Bronchial epithelial cell (primary cell): ENCODE measurements around the gene SGPP2. TPM values are rescaled to one million over a fixed set of nuclear protein-coding genes. Genes with fewer than 3 reads are reported as not detected.
A peak's percentile ranks its signal among the peaks of the same experiment; 100 is the strongest.

Experiments used
- DNase-seq: peaks from one replicate; pipeline ENCODE4 v3.0.0-alpha.2; 2010; ENCODE audit warnings: low read depth
- FAIRE-seq: peaks from 2 replicates; lab custom pipeline; 2011; peaks lifted over from hg19 to GRCh38; lab: Jason Lieb, UNC
- H3K27me3 ChIP-seq: 2 replicates; pipeline ENCODE4 v1.5.1; 2011; ENCODE audit warnings: low read length; ENCODE audit not compliant: control insufficient read depth, insufficient read depth
- H3K36me3 ChIP-seq: 2 replicates; pipeline ENCODE4 v1.5.1; 2011; ENCODE audit warnings: low read length; ENCODE audit not compliant: control insufficient read depth, insufficient read depth
- H3K4me3 ChIP-seq: 2 replicates; pipeline ENCODE4 v1.5.1; 2011; ENCODE audit warnings: mild to moderate bottlenecking, low read depth, low read length, control low read depth
- total RNA-seq: library from RNA; depleted of rRNA; stranded (reverse); fragments of >200 nt; gene quantifications from 2 replicates; pipeline ENCODE4 v1.2.1, GENCODE V29; 2014
- TF ChIP-seq, protein P1 (sequence below): IDR thresholded peaks from 2 replicates; pipeline ENCODE4 v1.5.1; 2011; ENCODE audit warnings: mild to moderate bottlenecking, moderate library complexity, low read length, control low read depth, inconsistent platforms; ENCODE audit not compliant: insufficient read depth, severe bottlenecking

Gene SGPP2
- total RNA-seq, 1 donor from 2014 or later: 9.7 TPM

DNA sequence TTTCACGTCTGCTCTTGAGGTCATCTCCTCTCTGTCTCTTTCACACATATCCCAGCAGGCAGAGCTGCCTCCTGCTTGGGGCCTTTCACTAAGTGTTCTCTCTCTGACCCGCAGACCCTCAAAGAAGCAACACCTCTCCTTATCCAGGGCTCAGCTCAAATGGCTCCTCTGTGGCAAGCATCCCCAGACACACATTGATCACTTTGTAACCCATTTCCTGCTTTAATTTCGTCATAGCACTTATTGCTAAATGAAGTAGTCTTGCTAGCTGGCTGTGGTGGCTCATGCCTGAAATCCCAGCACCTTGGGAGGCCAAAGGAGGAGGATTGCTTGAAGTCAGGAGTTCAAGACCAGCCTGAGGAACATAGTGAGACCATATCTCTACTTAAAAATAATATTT lies 41.4 kb downstream of the SGPP2 start:
- DNase-seq (no peak), FAIRE-seq (peak; percentile 32)
- H3K4me3 ChIP-seq: no peak overlapping the region
- no peaks in the 10 kb centered on the region for H3K27me3 ChIP-seq
- TF ChIP-seq, protein P1, sequence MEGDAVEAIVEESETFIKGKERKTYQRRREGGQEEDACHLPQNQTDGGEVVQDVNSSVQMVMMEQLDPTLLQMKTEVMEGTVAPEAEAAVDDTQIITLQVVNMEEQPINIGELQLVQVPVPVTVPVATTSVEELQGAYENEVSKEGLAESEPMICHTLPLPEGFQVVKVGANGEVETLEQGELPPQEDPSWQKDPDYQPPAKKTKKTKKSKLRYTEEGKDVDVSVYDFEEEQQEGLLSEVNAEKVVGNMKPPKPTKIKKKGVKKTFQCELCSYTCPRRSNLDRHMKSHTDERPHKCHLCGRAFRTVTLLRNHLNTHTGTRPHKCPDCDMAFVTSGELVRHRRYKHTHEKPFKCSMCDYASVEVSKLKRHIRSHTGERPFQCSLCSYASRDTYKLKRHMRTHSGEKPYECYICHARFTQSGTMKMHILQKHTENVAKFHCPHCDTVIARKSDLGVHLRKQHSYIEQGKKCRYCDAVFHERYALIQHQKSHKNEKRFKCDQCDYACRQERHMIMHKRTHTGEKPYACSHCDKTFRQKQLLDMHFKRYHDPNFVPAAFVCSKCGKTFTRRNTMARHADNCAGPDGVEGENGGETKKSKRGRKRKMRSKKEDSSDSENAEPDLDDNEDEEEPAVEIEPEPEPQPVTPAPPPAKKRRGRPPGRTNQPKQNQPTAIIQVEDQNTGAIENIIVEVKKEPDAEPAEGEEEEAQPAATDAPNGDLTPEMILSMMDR: no peak
- no peaks in the 10 kb centered on the region for H3K36me3 ChIP-seq

DNA sequence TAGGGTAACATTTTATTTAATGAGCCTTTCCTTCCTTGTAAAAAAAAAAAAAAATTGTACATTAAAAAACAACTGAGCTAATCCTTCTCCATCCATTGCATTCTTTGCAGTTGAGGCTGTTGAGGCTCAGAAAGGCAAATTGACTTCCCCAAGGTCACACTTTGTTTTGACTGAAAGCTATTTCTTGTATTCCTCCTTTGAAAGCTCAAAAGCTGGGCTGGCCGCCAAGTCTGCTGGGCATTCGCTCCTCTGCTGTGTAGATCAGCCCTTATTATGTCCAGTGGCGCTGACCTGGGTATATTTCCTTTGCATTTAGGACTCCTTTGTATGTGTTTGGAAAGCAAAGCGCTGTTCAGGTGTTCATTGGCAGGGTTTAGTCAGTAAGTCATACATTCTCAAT lies 44.0 kb downstream of the SGPP2 start:
- FAIRE-seq (no peak), DNase-seq (no peak)
- H3K27me3 ChIP-seq: no peaks in the 10 kb centered on the region
- no peaks in the 10 kb centered on the region for H3K36me3 ChIP-seq
- no peak overlapping the region for H3K4me3 ChIP-seq
- TF ChIP-seq, protein P1: no peak

DNA sequence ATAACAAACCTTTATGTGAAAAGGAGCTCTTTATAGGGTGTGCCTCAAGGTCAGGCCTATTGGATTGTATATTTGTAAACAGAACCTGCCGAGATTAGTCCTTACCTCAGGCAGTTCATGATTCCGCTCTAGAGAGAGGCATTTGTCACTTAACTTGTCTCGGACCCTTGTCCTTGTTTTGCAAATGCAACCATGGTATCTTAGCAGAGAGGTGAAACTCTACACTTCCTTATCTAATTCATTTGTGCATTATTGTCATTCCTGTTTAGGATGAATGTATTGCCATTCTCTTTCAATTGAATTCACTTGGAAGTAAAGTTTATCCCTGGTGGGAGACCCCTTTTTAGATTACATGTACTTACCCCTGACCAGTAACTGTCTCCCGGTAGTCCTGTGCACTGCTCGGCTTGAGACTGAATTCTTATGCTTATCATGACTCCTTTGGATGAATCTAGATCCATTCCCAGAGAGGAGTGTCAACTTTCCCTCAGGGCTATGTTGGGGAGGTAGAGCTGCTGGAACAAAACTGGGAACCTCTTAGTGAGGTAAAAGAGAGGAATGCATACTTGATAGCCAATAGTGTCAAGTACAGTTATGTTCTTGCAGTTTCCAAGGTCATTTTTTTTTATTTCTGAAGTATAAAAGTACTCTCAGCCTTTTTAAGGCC lies 46.6 kb downstream of the SGPP2 start:
- H3K4me3 ChIP-seq: no peak overlapping the region
- no peak for DNase-seq
- no peaks in the 10 kb centered on the region for H3K27me3 ChIP-seq
- no peaks in the 10 kb centered on the region for H3K36me3 ChIP-seq
- TF ChIP-seq, protein P1: no peak
- no peak for FAIRE-seq

DNA sequence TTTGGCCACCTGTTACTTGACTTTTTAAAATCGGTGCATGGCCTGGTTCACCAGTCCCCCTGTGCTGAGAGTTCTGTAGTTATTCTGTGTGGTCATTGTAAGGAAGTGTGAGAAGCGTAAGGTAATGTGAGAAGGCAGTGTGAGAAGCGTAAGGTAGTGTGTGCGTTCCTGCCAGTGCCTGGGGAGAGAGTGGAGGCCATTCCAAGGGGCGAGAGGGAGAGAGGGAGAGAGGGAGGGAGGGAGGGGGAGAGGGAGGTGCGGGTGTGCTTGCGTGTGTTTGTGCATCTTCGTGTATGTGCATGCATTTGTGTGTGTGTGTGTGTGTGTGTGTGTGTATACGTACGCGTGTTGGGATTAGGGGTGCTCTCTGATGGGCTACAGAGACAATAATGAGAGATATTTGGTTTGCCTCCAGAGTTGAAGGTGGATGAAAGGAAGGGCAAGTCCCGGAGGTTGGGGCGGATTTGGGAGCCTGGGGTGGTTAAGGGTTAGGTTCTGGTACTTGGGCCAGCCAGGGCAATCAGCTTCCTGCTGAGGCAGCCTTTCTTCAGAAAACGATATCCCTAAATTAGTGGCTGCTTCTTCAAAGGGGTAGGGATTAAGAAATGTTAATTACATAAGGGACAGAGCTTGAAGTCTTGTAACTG lies 53.7 kb downstream of the SGPP2 start:
- H3K36me3 ChIP-seq: no peaks in the 10 kb centered on the region
- DNase-seq (no peak), FAIRE-seq (no peak)
- peaks cover 1% of the 10 kb centered on the region for H3K27me3 ChIP-seq
- TF ChIP-seq, protein P1: no peak
- H3K4me3 ChIP-seq: no peak overlapping the region

DNA sequence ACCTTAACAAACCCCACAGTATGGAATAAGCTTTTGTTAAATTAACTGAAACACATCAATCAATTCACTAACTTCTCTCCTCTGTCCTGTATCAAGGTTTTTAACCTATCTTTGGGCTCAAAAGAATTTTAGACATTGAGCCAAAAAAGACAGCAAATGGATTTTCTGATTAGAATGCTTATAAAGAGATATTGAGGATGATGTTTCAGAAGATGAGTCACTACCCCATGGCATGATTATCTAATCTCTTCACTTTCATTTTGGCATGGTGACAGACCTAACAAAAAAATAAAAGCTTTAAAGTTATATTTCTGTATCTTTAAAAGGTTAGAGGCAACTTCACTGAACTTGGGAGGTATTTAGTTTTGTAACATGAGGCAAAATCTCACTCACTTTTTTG lies 55.5 kb downstream of the SGPP2 start:
- Histone ChIP-seq H3K36me3 (no peaks in the 10 kb centered on the region), H3K4me3 (no peak overlapping the region), H3K27me3 (peaks cover 1% of the 10 kb centered on the region)
- DNase-seq (peak; percentile 6), FAIRE-seq (no peak)
- TF ChIP-seq, protein P1: no peak
